NCI-H2171 treated with DMSO at 0.1 percent for 48 hours (cell line): ENCODE data around the gene AKAP12.
A peak's percentile ranks its signal among the peaks of the same experiment; 100 is the strongest.

Source experiments
- DNase-seq: peaks from one replicate; lab custom pipeline; 2025; lab: John Stamatoyannopoulos, UW

The AKAP12 gene

DNA sequence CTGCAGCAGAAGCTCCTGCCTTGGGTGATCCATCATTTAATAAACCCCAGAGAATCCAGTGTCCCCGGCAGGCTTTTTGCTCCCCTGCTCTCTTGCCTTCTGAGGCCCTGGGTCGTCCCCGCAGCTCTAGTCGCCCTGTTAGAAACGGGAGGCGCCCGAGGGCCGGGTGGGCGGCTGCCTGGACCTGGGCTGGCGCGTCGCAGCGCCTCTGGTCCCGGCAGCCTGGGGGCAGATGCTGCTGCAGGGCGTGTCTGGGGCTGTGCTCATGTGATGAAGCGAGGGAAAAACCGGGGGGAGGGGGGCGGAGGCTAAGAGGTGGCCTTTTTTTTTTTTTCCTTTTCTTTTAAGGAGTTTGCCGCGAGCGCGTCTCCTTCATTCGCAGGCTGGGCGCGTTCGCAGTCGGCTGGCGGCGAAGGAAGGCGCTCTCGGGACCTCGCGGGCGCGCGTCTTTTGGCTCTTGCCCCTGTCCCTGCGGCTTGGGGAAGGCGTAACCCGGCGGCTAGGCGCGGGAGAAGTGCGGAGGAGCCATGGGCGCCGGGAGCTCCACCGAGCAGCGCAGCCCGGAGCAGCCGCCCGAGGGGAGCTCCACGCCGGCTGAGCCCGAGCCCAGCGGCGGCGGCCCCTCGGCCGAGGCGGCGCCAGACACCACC is 394 bp downstream of the AKAP12 start:
- DNase-seq = peak; percentile 88

DNA sequence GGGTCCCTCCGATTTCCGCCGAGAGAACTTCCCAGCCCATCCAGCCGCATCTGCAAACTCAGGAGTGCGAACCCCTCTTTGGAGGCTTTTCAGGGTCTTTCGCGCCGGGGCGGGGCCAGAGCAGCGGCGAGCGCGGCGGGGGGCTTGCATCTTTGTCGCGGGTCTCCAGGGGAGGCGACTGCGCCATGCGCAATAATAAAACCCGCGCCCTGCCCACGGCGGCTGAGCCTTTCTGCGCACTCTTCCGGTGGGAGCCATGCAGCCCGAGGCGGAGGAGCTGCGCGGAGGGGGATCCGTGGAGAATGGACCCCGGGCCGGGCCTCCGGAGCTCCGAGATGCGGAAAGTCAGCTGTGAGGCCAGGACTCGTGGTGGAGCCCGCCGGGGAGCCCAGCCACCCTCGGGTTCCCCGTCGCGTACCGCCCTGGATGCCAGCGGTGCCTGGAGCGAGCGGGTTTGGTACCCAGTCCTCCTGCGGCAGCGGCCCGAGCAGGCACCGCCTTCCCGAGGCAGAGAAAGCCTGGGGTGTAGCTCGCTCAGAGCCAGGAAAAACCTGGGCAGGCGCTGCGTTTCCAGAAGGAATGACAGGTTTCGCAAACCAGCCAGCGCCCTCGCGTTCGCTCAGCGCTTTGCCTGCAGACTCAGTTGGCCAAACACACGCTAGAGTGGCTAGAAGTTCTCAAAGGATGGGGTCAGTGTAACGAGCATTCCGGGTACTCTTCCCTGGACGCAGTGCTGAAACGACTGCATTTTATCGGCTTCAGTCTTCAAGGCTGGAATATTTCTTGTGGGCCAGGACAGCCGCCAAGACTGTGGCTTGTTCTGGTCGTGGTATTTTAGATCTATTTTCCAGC is 1.2 kb downstream of the AKAP12 start:
- DNase-seq = peak; percentile 55

DNA sequence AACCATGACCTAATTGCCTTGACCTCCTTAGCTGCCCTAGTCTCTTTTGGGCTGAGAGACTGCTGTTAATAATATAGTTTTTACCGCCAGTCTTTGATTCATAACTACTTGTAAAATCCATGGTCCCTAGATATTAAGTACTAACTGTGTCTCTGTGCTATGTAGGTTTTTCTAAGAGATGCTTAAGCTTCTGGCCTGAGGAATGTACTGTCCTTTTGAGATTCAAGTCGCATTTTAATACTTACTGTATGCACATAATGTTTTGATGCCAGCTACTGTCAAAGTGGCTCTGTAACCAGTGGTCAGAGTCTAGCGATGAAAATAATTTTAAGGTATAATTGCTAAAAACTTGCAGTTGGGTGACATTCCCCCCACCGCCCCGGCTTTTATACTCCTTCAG is 2.1 kb downstream of the AKAP12 start:
- peak; percentile 23 for DNase-seq

DNA sequence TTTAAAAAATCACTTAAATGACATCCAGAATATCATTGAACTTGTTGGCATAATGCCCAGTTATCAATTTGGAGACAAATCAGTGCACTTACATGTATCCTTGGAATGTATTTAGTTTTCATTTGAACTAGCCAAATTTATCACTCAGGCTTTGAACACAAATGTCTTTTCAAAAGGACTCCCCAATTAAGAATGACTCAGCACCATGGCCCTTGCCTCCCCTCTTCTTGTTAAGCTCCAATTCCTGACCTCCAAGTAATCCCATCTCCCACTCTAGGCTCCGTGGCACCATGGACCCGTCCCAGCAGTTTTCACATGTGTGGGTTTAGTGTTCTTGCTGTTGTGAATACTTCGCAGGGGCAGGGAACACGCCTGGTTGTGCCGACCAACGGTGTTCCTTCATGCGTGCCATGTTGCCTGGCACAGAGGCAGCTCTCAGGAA is 2.7 kb downstream of the AKAP12 start:
- peak; percentile 50 for DNase-seq

DNA sequence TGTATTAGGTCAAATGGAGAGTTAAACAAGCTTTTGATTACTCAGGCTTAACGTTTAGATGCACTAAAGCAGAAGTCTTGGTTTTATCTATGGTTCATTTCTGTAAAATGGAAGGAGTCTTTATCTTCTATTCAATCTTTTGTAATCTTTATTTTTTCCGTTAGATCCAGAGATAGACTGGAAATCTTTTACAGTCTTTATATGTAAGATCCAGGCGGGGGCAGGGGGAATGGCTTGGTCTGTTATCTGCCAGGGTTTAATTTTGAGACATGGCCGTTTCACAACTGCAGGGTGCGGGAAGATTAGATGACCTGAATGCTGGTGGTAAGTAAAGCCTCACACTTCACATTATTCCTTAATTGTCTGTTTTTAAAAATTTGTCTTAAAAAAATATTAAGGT is 3.7 kb downstream of the AKAP12 start:
- no peak for DNase-seq

DNA sequence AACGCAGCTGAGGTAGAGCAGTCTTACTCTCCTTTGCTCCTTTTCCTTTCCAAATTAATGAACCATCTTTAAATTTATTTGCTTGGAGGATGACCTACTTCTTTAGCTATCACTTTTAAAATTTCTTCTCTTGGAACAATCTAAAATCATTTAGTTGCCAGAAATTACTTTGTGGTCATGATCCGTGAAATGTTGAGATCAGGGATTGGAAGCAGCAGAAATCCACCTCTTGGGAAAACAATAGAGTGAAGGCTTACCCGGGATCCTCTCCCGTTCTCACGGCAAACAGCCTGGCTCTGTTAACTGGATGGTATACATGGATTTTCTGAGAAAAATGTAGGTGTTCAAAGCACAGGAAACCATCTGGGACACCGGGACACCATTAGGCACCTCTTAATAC is 7.7 kb downstream of the AKAP12 start:
- no peak for DNase-seq

DNA sequence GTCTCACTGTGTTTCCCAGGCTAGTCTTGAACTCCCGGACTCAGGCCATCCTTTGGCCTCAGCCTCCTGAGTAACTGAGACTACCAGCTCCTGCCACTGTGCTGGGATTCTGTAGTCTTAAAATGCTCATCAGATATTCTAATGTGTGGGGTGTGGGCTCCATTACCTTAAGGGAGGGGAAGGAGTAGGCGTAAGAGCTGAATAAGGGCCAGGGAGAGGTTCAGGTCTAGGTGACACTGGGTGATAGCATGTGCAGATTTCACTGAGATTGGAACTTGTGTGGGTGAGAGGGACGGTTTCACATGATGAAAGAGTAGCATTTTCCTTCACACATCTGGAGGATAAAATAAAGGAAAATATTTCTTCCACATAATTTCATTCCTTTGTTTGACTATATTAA is 8.5 kb downstream of the AKAP12 start:
- DNase-seq = no peak

DNA sequence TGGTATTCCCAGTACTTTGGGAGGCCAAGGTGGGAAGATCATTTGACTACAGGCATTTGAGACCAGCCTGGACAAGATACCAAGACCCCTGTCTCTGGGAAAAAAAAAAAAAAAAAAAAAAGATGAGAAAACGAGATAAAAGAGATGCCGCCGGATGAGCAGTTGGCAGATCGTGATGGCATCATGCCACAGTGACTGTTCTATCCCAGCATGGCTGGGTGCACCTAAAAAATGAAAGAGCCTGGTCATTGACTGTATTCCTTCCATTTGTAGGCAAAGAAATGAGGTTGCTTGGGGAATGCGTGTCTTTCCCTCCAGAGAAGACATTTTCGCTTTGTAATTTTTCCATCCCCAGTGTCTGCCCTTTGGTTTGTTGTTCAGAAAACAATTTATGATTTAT is 12.9 kb downstream of the AKAP12 start:
- DNase-seq = peak; percentile 6

DNA sequence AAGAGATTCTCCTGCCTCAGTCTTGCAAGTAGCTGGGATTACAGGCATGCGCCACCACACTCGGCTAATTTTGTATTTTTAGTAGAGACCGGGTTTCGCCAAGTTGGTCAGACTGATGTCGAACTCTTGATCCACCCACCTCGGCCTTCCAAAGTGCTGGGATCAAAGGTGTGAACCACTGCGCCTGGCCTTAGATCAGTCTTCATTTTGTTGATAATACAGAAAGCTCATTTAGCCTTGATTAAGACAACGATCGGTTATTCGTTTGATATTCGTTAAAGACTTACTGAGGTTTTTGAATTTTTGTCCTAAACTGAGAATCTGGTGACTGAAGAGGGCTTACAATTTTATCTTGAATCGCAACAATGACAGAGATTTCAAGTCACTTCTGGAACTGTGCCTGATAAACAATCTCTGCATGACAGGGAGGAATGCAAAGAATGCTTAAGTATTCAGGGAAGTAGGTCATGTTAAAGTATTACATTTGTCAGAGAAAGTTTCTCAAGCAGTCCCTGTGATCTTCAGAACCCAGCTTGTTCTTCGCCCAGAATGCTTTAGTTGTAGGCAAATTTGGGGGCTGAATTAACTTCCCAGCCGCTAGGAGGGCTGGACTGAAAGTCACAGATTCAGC is 14.8 kb downstream of the AKAP12 start:
- no peak for DNase-seq

DNA sequence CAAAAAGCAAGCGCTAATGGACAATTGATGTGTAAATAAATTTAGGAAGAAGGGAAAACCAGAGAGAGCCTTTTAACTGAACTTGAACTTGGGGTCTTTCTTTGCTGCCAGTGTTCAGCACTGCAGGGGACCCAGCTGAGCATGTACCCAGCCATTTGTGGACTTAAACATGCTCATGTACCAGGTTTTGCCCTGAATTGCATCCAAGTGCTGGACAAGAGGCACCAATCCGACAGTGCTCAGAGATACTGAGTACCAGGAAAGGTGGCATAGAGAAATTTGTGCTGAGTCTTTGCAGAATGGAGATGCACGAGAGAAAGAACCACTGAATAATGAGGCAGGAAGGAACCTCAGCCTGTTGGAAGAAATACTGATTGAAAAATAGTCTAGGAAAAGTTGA is 16.0 kb downstream of the AKAP12 start:
- DNase-seq = no peak

DNA sequence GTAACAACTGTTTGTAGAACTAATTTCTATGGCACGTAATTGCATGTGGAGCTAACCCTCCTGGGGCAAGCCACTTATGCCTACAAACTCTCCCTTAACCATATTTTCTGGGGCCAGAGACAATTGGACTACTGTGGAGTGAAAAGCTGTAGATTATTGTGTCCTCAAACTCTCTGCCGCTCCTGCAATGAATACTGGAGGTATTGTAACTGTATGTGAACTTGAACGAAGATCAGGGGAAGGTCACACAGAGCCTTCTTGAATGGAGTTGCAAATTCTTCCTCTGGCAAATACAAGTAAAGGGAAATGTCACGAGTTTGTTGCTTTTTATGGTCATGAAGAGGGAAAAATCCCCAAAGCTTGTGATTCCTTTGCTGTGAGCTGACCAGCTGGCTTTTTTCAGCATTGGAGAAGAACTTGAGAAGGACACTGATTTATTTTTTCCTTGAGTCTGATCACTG is 18.2 kb downstream of the AKAP12 start:
- no peak for DNase-seq

DNA sequence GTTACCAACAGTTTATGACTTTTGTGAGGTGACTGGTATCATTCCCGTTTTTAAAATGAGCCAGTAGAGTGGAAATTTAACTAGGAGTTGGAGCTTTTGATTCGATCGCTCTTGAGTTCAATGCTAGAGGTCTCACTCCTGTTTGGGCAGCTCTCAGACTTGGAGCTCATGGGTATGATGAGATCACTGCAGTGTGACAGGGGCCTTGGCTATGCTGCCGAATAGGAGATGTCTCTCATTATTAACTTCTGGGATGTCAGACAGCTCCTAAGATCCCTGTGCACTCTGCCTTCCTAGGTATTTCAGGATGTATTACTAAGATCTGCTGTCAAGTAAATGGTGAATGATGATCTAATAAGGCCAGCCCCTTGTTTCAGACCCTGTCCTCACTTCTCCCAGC is 20.4 kb downstream of the AKAP12 start:
- no peak for DNase-seq

DNA sequence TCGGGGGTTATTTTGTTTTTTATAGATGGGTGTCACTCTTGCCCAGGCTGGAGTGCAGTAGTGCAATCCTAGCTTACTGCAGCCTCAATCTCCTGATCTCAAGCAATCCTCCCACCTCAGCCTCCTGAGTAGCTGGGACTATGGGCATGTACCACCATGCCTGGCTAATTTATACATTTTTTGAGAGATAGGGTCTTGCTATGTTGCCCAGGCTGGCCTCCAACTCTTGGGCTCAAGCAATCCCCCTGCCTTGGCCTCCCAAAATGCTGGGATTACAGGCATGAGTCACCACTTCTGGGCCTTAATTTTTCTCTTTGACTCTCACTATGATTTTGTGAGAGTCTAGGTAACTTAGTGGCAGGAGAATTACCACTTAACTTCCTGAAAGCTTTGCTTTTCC is 23.3 kb downstream of the AKAP12 start:
- DNase-seq = no peak

DNA sequence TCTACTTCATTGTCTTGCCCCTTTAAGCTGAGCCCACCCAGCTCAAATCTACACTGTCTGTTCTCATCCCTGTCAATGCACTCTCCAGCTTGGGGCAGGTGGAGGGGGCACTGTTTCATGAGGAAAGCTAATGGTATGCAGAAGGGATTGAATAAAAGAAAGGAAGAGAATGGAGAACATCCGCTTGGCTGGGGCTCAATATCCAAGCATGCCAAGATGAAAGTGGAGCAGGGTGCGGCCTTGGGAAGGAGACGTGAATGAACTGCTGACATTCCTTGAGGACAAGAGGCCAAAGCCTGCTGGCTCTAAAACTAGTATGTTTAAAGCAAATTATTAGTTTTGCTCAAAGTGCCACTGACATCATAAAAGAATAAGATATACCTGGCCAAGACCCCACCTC is 24.2 kb downstream of the AKAP12 start:
- DNase-seq = no peak

DNA sequence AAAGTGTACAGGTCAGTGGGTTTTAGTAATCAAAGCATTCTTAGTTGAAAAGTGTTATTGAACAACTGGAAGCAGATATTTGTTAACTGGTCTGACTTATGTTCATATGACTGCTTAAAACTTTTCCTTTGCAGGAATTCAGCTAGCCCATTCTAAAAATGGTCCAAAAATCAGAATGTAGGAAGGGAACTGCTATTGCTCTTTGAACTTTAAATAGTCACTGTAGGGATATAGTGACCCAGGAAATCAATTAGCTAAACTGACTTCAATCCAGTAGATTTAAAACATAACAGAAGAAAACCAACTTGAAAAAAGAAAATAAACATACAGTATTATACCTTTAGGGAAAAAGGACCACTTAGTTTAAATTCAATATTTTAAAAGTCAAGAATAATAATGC is 25.5 kb downstream of the AKAP12 start:
- DNase-seq = no peak

DNA sequence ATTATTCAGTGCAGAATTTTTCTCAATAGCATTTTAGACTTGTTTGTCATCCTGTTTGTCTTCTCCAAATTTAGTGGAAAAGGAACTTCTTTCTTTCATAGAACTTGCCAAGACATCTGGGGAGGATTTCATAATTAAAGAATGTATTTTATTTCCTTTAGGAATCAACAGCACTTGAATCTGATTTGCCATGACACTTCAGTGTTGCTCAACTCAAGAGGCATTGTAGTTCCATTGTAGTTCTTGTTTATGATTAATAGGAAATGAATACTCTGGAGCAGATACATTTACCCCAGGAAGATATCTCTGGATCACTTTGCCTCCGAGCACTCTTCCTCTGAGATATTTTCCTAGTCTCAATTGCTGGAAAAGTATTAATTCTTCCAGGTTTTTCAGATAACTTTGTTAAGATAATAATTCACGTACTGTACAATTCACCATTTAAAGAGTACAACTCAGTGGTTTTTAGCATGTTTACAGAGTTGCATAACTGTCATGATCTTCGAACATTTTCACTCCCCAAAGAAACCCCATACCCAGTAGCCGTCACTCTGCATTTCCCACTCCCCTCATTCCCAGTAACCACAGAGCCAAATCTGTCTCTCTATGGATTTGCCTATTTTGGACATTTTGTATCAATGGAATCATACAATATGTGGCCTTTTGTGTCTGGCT is 29.7 kb downstream of the AKAP12 start:
- DNase-seq = no peak

DNA sequence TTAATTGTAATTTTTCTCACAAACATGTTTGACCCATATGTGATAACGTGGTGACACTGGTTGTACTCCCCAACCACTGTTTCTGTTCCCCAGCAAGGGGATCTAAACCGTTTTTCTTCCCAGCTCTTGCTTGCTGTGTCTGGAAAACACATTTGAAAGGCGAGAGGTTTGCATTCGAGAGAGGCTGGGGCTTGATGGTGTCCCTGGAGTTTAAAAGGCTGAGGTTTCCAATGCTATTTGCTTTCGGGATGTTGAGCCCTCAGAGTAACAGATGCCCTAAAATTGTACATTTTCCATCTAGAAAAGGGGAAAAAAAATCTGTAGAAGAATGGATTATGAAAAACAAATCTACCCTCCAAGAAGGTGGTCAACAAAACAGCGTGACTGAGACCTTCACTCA is 35.4 kb downstream of the AKAP12 start:
- peak; percentile 65 for DNase-seq

DNA sequence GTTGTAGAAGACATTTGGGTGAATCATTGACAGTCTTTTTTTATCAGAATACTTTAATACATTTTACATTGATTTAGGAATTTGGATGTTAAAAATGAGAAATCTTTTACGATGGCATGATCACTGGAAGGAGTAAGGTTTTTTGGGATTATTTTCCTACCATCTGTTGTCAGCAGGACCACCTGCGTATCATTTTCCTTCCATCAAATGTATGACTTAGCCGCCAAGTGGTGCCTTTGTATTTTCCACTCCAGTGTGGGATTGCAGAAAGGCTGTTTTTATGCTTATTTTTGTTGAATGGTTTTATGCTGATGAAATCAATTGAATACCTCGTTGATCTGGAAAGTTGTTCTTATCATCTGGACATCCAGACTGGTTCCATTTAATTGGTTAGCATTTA is 35.8 kb downstream of the AKAP12 start:
- DNase-seq = peak; percentile 68

DNA sequence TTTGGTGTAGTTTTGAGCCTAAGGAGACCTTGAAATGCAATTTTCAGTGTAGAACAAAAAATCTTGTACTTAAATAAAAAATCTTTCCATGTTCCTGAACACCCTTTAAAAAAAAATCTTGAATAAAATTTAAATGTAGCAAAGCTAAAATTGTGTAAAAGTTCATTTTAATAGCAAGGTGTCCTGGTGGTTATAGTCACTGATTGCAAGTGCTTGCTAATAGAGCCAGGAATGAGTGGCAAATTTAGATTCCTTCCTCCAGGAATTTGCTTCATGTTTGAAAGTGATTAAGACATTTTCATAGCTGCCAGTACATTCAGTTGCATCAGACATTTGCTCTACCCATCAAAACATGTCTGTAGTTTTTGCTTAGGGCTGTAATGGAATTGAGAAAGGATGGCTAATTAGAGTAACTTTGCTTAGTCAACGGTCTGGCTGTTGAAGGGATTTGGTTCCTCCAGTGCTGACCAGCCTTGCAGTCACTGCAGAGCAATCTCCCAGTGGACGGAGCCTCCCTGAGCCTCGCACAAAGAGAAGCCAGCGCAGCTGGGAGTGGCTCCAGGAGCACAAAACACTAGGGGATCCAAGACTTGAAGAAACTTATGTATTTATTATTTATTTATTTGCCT is 36.5 kb downstream of the AKAP12 start:
- DNase-seq = peak; percentile 25

DNA sequence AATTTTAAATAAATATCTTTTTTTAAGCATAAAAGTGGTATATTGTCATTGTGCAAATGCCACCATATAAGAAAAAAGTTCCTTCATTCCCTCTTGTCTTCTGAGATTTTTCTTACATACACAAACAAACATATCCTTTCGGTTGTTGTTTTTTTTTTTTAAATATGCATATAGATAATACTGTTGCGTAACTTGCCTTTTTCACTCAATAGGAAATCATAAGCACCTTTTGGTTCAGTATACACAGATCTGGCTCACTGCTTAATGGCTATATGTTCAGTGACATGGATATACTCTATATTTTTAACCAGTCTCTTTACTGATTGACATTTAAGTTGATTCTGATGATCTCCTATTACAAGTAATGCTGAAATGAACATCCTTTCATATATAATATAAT is 40.1 kb downstream of the AKAP12 start:
- no peak for DNase-seq

DNA sequence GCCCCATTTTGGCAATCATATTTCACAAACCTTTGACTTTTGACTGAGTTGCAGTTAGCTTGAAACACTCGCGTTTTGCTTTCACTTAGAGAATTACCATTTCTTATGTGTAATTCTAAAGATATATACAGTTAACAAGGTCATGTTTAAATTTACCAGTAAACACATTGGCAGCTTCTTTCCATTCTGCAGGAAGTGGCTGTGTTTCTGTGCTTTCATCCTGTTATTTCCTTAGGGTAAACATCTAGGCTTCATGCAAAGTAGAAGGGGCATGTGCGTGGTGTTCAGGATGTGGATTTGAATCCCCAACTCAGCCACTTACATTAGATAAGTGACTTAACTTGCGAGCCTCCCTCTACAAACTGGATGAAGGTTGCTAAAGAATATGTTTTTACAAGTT is 41.1 kb downstream of the AKAP12 start:
- no peak for DNase-seq

DNA sequence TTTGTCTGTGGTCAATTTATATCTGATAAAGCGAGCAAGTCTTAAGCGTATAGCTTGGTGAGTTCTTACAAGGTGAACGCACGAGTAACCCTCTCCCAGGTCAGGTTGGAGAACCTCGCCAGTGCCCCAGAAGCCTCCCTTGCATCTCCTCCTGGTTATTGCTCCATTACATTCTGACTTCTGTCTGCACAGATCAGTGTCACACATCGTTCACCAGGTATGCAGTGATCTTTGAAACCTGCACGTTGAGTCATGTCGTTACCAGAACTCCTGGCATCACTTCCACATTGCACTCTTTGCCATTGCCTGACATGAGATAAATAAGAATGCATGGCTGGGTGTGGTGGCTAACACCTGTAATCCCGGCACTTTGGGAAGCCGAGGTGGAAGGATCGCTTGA is 44.2 kb downstream of the AKAP12 start:
- DNase-seq = peak; percentile 23
